ENCODE data around the gene MGLL. TPM values are rescaled to one million over a fixed set of nuclear protein-coding genes. Genes with fewer than 3 reads are reported as not detected.
A peak's percentile ranks its signal among the peaks of the same experiment; 100 is the strongest.

MGLL gene
- total RNA-seq, 1 donor from 2014 or later = 132 TPM

GRCh38 chr3:127855246-127855645, 32.9 kb upstream of the MGLL start:
- intact Hi-C loops (cut with DNase I) = no loop called here
- H3K27me3 ChIP-seq (ENCODE audit: low read depth) = no peaks in the 10 kb centered on the region
- H3K4me3 ChIP-seq = no peak overlapping the region
- H3K36me3 ChIP-seq = no peaks in the 10 kb centered on the region
- no peak for ATAC-seq
- TF ChIP-seq CTCF (IDR thresholded peaks at IDR 0.05) = no peak
- H3K4me1 ChIP-seq = no peaks in the 10 kb centered on the region
- no peak for DNase-seq
- H3K9me3 ChIP-seq = no peaks in the 10 kb centered on the region
- no peak overlapping the region for H3K27ac ChIP-seq

DNA sequence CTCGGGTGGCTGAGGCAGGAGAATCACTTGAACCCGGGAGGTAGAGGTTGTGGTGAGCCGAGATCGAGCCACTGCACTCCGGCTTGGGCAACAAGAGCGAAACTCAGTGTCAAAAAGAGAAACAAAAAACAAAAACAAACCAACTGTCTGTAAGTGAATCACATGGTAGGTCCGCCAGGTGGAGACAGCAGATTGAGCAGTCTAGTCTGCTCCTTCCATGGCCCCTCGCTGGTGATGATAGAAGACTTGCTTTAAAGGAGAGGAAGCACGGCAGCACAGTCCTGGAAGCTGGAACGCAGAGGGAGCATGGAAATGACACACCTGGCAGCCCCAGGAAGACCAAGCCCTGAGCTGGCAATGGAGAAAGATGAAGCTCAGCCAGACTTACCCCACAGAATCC, 31.4 kb upstream of the MGLL start:
- DNase-seq (no peak), ATAC-seq (no peak)
- Histone ChIP-seq H3K4me3 (no peak overlapping the region), H3K36me3 (no peaks in the 10 kb centered on the region), H3K27ac (no peak overlapping the region), H3K9me3 (no peaks in the 10 kb centered on the region), H3K4me1 (no peaks in the 10 kb centered on the region), H3K27me3 (ENCODE audit: low read depth) (no peaks in the 10 kb centered on the region)
- intact Hi-C loops (cut with DNase I) = no loop called here
- TF ChIP-seq CTCF (IDR thresholded peaks at IDR 0.05) = no peak

DNA sequence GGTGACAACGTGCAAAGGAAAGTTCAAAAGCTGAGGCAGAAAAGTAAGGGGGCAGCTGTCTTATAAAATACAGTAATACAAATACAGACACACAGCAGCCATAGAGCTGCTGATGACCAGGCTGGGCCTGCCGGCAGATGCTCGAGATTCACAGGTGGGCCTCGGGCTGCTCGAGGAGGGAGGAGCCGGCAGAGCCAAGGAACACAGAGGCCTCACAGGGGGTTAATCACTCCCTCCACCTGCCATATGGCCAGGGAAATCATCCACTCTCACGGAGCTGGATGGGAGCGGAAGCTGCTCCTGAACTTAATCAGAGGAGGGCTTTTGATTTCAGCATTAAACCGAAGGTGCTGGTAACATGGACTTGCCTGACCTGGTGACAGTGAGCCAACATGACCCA, 29.6 kb upstream of the MGLL start:
- DNase-seq = no peak
- Histone ChIP-seq H3K36me3 (no peaks in the 10 kb centered on the region), H3K4me1 (peaks cover 6% of the 10 kb centered on the region), H3K4me3 (no peak overlapping the region), H3K9me3 (no peaks in the 10 kb centered on the region), H3K27me3 (ENCODE audit: low read depth) (no peaks in the 10 kb centered on the region), H3K27ac (no peak overlapping the region)
- intact Hi-C loops (cut with DNase I) = no loop called here
- TF ChIP-seq CTCF (IDR thresholded peaks at IDR 0.05) = no peak
- no peak for ATAC-seq

DNA sequence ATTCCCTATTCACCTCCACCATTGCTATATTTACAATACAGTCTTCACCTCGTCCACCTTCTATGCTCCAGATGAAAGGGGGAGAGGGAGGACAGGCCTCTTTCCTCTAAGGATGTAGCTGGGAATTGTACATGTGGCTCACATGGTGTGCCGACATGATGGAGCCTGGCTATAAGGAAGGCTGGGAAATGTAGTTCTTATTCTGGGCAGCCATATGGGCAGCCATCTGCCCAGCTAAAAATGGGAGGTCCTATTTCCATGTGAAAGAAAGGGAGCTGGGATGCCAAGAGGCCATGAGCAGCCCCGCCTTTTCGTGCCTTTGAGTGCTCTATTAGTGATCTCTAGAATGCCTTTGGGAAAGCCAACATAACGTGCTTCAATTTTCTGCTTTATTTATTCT, 27.1 kb upstream of the MGLL start:
- Histone ChIP-seq H3K27ac (no peak overlapping the region), H3K27me3 (ENCODE audit: low read depth) (no peaks in the 10 kb centered on the region), H3K36me3 (no peaks in the 10 kb centered on the region), H3K9me3 (no peaks in the 10 kb centered on the region), H3K4me3 (no peak overlapping the region), H3K4me1 (peaks cover 6% of the 10 kb centered on the region)
- TF ChIP-seq CTCF (IDR thresholded peaks at IDR 0.05) = no peak
- intact Hi-C loops (cut with DNase I) = no loop called here
- no peak for DNase-seq
- no peak for ATAC-seq

DNA sequence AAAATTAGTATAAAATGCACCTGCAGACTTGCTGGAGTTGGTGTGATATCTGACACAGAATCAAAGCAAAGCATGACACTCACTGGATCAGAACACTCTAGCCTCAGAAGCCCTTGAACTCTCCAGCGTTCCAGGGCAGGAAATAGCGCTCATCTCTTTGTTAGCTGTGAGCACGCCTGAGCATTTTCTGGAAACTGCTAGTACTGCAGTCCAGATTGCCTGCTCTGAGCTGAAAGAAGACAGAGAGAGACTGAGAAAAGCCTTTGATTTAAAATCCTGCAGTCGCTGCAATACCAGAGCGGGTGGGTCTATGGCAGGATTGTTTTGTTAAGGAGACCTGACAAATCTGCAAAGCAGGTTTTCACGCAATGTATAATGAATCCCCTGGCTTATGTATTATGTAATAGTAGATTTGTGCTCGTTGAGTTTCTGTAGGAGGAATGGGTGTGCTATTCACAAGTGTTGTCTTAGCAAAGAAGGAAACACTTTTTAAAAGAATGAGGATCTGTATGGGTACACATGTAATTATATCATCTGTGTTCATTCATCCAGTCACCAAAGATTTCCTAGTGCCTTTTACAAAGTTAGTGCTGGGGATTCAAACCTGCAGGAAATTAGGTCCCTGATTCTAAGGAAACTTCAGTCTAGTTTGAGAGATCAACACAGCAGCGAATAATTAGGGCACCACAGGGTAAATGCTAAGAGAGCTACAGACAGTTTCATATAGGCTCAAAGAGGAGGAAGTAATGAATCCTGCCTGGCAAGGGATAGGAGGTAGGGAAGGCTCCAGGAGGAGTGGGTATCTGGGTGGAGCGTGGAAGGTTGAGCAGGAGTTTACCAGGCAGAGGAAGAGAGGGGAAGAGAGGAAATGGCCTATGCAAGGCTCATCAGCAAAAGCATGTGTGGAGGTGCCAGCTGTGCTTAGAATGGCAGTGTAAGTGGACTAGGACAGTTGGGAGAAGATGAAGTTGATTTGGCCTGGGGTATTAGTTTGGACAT, 26.1 kb upstream of the MGLL start:
- no peak overlapping the region for H3K27ac ChIP-seq
- TF ChIP-seq CTCF (IDR thresholded peaks at IDR 0.05) = no peak
- intact Hi-C loops (cut with DNase I) = no loop called here

More for the DNA sequence above, 26.1 kb upstream of the MGLL start:
- no peak for DNase-seq
- Histone ChIP-seq H3K36me3 (no peaks in the 10 kb centered on the region), H3K4me3 (no peak overlapping the region), H3K27me3 (ENCODE audit: low read depth) (no peaks in the 10 kb centered on the region), H3K4me1 (peaks cover 6% of the 10 kb centered on the region), H3K9me3 (no peaks in the 10 kb centered on the region)
- peak; percentile 68 to 71 for ATAC-seq
